Osteoblast (primary cell): ENCODE data around the gene SEC24D. TPM values are rescaled to one million over a fixed set of nuclear protein-coding genes. Genes with fewer than 3 reads are reported as not detected.

Source experiments
- DNase-seq: peaks from one replicate; pipeline ENCODE4 v3.0.0; 2011; ENCODE audit warnings: low spot score, mixed read lengths; ENCODE audit not compliant: insufficient read length; ENCODE audit errors: missing footprints
- H2AFZ ChIP-seq: 2 replicates; pipeline ENCODE4 v1.6.0; 2011; ENCODE audit warnings: mild to moderate bottlenecking, low read length
- H3K27ac ChIP-seq: 2 replicates; pipeline ENCODE4 v1.5.1; 2011; ENCODE audit warnings: mild to moderate bottlenecking, low read depth, low read length, moderate library complexity
- H3K27me3 ChIP-seq: 2 replicates; pipeline ENCODE4 v1.6.0; 2012; ENCODE audit warnings: mild to moderate bottlenecking, control low read depth, inconsistent platforms, low read length, moderate library complexity; ENCODE audit not compliant: insufficient read depth
- H3K36me3 ChIP-seq: 2 replicates; pipeline ENCODE4 v1.5.1; 2011; ENCODE audit warnings: mild to moderate bottlenecking, low read length, control low read depth, moderate library complexity; ENCODE audit not compliant: insufficient read depth
- H3K4me1 ChIP-seq: 2 replicates; pipeline ENCODE4 v1.5.1; 2011; ENCODE audit warnings: mild to moderate bottlenecking, low read length, control low read depth, moderate library complexity; ENCODE audit not compliant: insufficient read depth
- H3K4me2 ChIP-seq: 2 replicates; pipeline ENCODE4 v1.6.0; 2011; ENCODE audit warnings: mild to moderate bottlenecking, low read length; ENCODE audit not compliant: insufficient read depth
- H3K4me3 ChIP-seq: fragments of 200-600 bp; sonication (generic); 3 replicates; pipeline ENCODE4 v1.5.1; 2012; ENCODE audit warnings: mild to moderate bottlenecking, low read length, inconsistent platforms; ENCODE audit not compliant: insufficient read depth
- H3K79me2 ChIP-seq: 2 replicates; pipeline ENCODE4 v1.6.0; 2012; ENCODE audit warnings: mild to moderate bottlenecking, low read length, control low read depth, inconsistent platforms; ENCODE audit not compliant: insufficient read depth
- H3K9me3 ChIP-seq: 2 replicates; pipeline ENCODE4 v1.5.1; 2011; ENCODE audit warnings: low read depth, low read length, control low read depth
- H4K20me1 ChIP-seq: 2 replicates; pipeline ENCODE4 v1.6.0; 2012; ENCODE audit warnings: mild to moderate bottlenecking, low read length, control low read depth; ENCODE audit not compliant: insufficient read depth
- total RNA-seq: library from RNA; depleted of rRNA; stranded (reverse); fragments of >200 nt; gene quantifications from 2 replicates; pipeline ENCODE4 v1.2.3, GENCODE V29; 2012
- TF ChIP-seq, protein P1 (sequence below): IDR thresholded peaks from 2 replicates; pipeline ENCODE4 v1.5.1; 2011; ENCODE audit warnings: mild to moderate bottlenecking, low read depth, low read length, moderate library complexity; ENCODE audit errors: extremely low read depth

Gene SEC24D
- total RNA-seq, 1 donor, result 116 TPM

GRCh38 chr4:118816538-118817177 lies 19.3 kb downstream of the SEC24D start:
- Histone ChIP-seq H3K4me2 (no peak overlapping the region), H3K36me3 (peaks cover 77% of the 10 kb centered on the region), H3K27ac (peak overlapping the region; percentile 19), H4K20me1 (peaks cover 80% of the 10 kb centered on the region), H3K4me3 (no peak overlapping the region), H3K4me1 (peaks cover 25% of the 10 kb centered on the region), H3K9me3 (no peaks in the 10 kb centered on the region), H2AFZ (no peak overlapping the region), H3K79me2 (peaks cover 97% of the 10 kb centered on the region), H3K27me3 (no peaks in the 10 kb centered on the region)
- DNase-seq, result no peak
- TF ChIP-seq, protein P1, sequence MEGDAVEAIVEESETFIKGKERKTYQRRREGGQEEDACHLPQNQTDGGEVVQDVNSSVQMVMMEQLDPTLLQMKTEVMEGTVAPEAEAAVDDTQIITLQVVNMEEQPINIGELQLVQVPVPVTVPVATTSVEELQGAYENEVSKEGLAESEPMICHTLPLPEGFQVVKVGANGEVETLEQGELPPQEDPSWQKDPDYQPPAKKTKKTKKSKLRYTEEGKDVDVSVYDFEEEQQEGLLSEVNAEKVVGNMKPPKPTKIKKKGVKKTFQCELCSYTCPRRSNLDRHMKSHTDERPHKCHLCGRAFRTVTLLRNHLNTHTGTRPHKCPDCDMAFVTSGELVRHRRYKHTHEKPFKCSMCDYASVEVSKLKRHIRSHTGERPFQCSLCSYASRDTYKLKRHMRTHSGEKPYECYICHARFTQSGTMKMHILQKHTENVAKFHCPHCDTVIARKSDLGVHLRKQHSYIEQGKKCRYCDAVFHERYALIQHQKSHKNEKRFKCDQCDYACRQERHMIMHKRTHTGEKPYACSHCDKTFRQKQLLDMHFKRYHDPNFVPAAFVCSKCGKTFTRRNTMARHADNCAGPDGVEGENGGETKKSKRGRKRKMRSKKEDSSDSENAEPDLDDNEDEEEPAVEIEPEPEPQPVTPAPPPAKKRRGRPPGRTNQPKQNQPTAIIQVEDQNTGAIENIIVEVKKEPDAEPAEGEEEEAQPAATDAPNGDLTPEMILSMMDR, result no peak

DNA sequence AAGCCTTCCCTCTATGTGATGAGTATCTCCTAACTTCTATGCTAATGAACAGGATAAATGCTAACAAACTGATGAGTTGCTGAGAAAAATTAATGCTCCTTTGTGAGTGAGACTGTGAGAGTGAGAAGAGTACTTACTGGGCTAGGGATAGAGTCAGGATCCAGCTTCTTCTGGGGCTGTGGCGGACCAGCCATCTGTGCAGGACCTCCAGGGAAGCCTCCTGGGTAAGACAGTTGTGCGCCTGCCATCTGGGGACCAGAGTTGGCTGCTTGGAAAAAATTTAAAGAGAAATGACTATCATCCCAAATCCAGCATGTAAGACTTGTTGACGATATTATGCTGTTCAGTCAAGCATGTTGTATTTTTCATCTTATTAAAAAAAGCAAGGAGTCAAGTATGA lies 21.0 kb downstream of the SEC24D start:
- Histone ChIP-seq H3K27ac (no peak overlapping the region), H3K4me1 (peaks cover 40% of the 10 kb centered on the region), H3K4me3 (no peak overlapping the region), H2AFZ (no peak overlapping the region), H3K36me3 (peaks cover 79% of the 10 kb centered on the region), H4K20me1 (peaks cover 85% of the 10 kb centered on the region), H3K79me2 (peaks cover 89% of the 10 kb centered on the region), H3K27me3 (no peaks in the 10 kb centered on the region), H3K4me2 (no peak overlapping the region), H3K9me3 (no peaks in the 10 kb centered on the region)
- TF ChIP-seq, protein P1, result no peak
- no peak for DNase-seq

- H3K36me3 ChIP-seq, result peaks cover 87% of the 10 kb centered on the region
- no peak for DNase-seq
- H3K79me2 ChIP-seq, result peaks cover 91% of the 10 kb centered on the region
- TF ChIP-seq, protein P1, result no peak
- H2AFZ ChIP-seq, result no peak overlapping the region
- H3K27ac ChIP-seq, result no peak overlapping the region
- H3K4me2 ChIP-seq, result no peak overlapping the region
- H3K4me3 ChIP-seq, result no peak overlapping the region
- no peaks in the 10 kb centered on the region for H3K9me3 ChIP-seq
- no peaks in the 10 kb centered on the region for H3K27me3 ChIP-seq
- peaks cover 43% of the 10 kb centered on the region for H3K4me1 ChIP-seq
- peaks cover 88% of the 10 kb centered on the region for H4K20me1 ChIP-seq
Measured at GRCh38 chr4:118814058-118814457, 21.9 kb downstream of the SEC24D start.

DNA sequence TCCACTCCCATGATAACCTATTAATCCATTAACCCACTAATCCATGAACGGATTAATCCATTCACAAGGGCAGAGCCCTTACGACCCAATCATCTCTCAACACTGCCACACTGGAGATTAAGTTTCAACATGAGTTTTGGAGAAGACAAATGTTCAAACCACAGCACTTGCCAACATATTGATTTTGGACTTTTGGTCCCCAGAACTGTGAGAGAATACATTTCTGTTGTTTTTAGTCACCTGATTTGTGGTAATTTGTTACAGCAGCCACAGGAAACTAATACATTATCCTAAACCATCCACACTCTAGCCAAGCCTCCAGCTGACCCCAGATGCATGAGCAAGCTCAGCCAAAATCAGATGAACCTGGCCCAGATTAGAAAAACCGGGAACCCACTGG lies 22.4 kb downstream of the SEC24D start:
- Histone ChIP-seq H3K27ac (peak overlapping the region; percentile 4), H2AFZ (no peak overlapping the region), H3K79me2 (peaks cover 91% of the 10 kb centered on the region), H3K27me3 (no peaks in the 10 kb centered on the region), H4K20me1 (peaks cover 88% of the 10 kb centered on the region), H3K9me3 (no peaks in the 10 kb centered on the region), H3K4me2 (no peak overlapping the region), H3K4me1 (peaks cover 43% of the 10 kb centered on the region), H3K4me3 (no peak overlapping the region), H3K36me3 (peaks cover 92% of the 10 kb centered on the region)
- no peak for DNase-seq
- TF ChIP-seq, protein P1, result no peak
